ENCODE results near the gene VPS13A. TPM values are rescaled to one million over a fixed set of nuclear protein-coding genes. Genes with fewer than 3 reads are reported as not detected.

VPS13A gene
- total RNA-seq, 1 experiment from 2014 or later, result 32.2 TPM

DNA sequence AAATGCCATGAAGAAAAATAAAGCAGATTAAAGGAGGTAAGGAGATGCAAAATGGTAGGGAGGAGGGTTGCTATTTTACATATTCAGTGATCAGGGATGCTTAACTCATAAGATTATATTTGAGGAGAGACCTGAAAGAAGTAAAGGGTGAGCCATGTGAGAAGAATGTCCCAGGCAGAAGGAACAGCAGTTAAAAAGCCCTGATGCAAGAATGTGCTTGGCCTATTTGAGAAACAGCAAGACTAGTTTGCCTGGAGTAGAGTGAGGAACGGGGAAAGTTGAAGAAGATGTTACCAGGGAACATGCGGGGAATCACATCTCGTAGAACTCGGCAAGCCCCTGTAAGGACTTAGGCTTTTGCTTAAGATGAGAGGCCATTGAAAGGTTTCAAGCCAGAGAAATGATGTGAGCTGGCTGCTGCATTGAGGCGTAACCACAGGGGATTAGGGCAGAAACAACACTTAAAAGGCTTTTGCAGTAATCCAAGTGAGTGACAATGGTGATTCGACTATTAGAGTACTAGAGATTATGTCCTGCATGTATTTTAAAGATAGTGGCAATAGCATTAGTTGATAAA, 198.7 kb downstream of the VPS13A start:
- Histone ChIP-seq H3K4me3 (ENCODE audit: low read depth, low read length, poor library complexity, severe bottlenecking) (no peak overlapping the region), H3K9me3 (ENCODE audit: low read depth, low read length, poor library complexity, severe bottlenecking) (no peaks in the 10 kb centered on the region), H3K27me3 (replicated peaks; ENCODE audit: insufficient read depth, low read depth, low read length, poor library complexity) (no peaks in the 10 kb centered on the region), H3K4me1 (ENCODE audit: insufficient read depth, low read length, poor library complexity, severe bottlenecking) (no peaks in the 10 kb centered on the region), H3K27ac (ENCODE audit: low read depth, low read length, poor library complexity, severe bottlenecking) (no peak overlapping the region), H3K36me3 (ENCODE audit: insufficient read depth, low read length, poor library complexity, severe bottlenecking) (no peaks in the 10 kb centered on the region)
- ChIA-PET CTCF (no interaction called here), POLR2A (ENCODE audit: low non-redundant PET) (no interaction called here)
- DNase-seq (ENCODE audit: low spot score), result peak; percentile 50
- TF ChIP-seq CTCF (conservative IDR thresholded peaks at IDR 0.05; ENCODE audit: low read depth, low read length) (no peak), EZH2 (IDR thresholded peaks at IDR 0.05; ENCODE audit: borderline replicate concordance, low read depth, low read length, poor library complexity, severe bottlenecking) (no peak)
- intact Hi-C loops (cut with micrococcal nuclease; ENCODE audit: unreplicated experiment), result no loop called here
- BruUV-seq (replicated peaks), result no TSS peak

DNA sequence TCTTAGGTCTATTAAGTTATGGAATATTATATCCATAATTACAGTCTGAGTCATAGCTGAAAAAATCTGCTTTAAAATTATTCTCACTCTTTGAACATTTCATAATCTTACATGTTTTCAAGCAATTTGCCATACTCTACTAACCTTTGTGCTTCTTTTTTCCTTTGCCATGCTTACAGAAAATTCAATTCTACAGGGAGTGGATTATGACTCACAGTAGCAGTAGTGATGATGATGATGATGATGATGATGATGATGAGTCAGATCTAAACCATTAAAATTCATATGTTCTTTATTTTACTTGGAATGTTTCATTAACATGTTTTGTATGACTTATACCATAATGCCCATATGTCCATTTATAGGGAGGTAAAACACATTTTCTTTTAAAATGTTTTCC, 207.1 kb downstream of the VPS13A start:
- DNase-seq (ENCODE audit: low spot score), result peak; percentile 12
- no peaks in the 10 kb centered on the region for H3K36me3 ChIP-seq (ENCODE audit: insufficient read depth, low read length, poor library complexity, severe bottlenecking)
- POLR2A ChIA-PET (ENCODE audit: low non-redundant PET), result no interaction called here
- no peak for TF ChIP-seq EZH2 (IDR thresholded peaks at IDR 0.05; ENCODE audit: borderline replicate concordance, low read depth, low read length, poor library complexity, severe bottlenecking)
- no peak for TF ChIP-seq CTCF (conservative IDR thresholded peaks at IDR 0.05; ENCODE audit: low read depth, low read length)
- intact Hi-C loops (cut with micrococcal nuclease; ENCODE audit: unreplicated experiment), result no loop called here
- no TSS peak for BruUV-seq (replicated peaks)
- CTCF ChIA-PET, result no interaction called here
- no peaks in the 10 kb centered on the region for H3K27me3 ChIP-seq (replicated peaks; ENCODE audit: insufficient read depth, low read depth, low read length, poor library complexity)
- H3K27ac ChIP-seq (ENCODE audit: low read depth, low read length, poor library complexity, severe bottlenecking), result no peak overlapping the region
- no peaks in the 10 kb centered on the region for H3K4me1 ChIP-seq (ENCODE audit: insufficient read depth, low read length, poor library complexity, severe bottlenecking)
- no peaks in the 10 kb centered on the region for H3K9me3 ChIP-seq (ENCODE audit: low read depth, low read length, poor library complexity, severe bottlenecking)
- no peak overlapping the region for H3K4me3 ChIP-seq (ENCODE audit: low read depth, low read length, poor library complexity, severe bottlenecking)

GRCh38 chr9:77386187-77386586, 208.9 kb downstream of the VPS13A start:
- POLR2A ChIA-PET (ENCODE audit: low non-redundant PET), result no interaction called here
- TF ChIP-seq EZH2 (IDR thresholded peaks at IDR 0.05; ENCODE audit: borderline replicate concordance, low read depth, low read length, poor library complexity, severe bottlenecking) (no peak), CTCF (conservative IDR thresholded peaks at IDR 0.05; ENCODE audit: low read depth, low read length) (no peak)
- CTCF ChIA-PET, result no interaction called here
- no TSS peak for BruUV-seq (replicated peaks)
- H3K9me3 ChIP-seq (ENCODE audit: low read depth, low read length, poor library complexity, severe bottlenecking), result no peaks in the 10 kb centered on the region
- no peak overlapping the region for H3K27ac ChIP-seq (ENCODE audit: low read depth, low read length, poor library complexity, severe bottlenecking)
- H3K36me3 ChIP-seq (ENCODE audit: insufficient read depth, low read length, poor library complexity, severe bottlenecking), result no peaks in the 10 kb centered on the region
- intact Hi-C loops (cut with micrococcal nuclease; ENCODE audit: unreplicated experiment), result no loop called here
- no peaks in the 10 kb centered on the region for H3K4me1 ChIP-seq (ENCODE audit: insufficient read depth, low read length, poor library complexity, severe bottlenecking)
- H3K27me3 ChIP-seq (replicated peaks; ENCODE audit: insufficient read depth, low read depth, low read length, poor library complexity), result no peaks in the 10 kb centered on the region
- no peak overlapping the region for H3K4me3 ChIP-seq (ENCODE audit: low read depth, low read length, poor library complexity, severe bottlenecking)
- no peak for DNase-seq (ENCODE audit: low spot score)
